MCF 10A (cell line): ENCODE data around the gene GATB. TPM values are rescaled to one million over a fixed set of nuclear protein-coding genes. Genes with fewer than 3 reads are reported as not detected.

Experiments
- BruUV-seq: library from RNA; stranded (reverse); fragments of 400-500 nt; replicated peaks from 2 replicates; lab custom pipeline; 2021; lab: Mats Ljungman, UMichigan
- CTCF ChIA-PET: fragments of 300-600 bp; sonication (Branson Sonifier 250); formaldehyde crosslinking; extraction: SDS; loops from one replicate; lab custom pipeline; 2021; ENCODE audit warnings: antibody characterized with exemption, inconsistent platforms; lab: Yijun Ruan, JAX
- POLR2A ChIA-PET: fragments of 300-600, 350-650 bp; sonication (Branson Sonifier 250); formaldehyde crosslinking; extraction: SDS; loops from one replicate; lab custom pipeline; 2020; ENCODE audit warnings: antibody characterized with exemption, inconsistent platforms; lab: Yijun Ruan, JAX
- DNase-seq: peaks from one replicate; pipeline ENCODE4 v3.0.0-alpha.2; 2018; ENCODE audit not compliant: unreplicated experiment
- H3K27ac Mint-ChIP-seq: one replicate; pipeline ENCODE4 v1.8.0; 2022; ENCODE audit warnings: mild to moderate bottlenecking, low read depth, mixed read lengths; ENCODE audit not compliant: unreplicated experiment
- H3K27me3 Mint-ChIP-seq: one replicate; pipeline ENCODE4 v1.8.0; 2022; ENCODE audit warnings: mixed read lengths; ENCODE audit not compliant: insufficient read depth, unreplicated experiment
- H3K36me3 Mint-ChIP-seq: one replicate; pipeline ENCODE4 v1.8.0; 2022; ENCODE audit warnings: mild to moderate bottlenecking, moderate library complexity, mixed read lengths; ENCODE audit not compliant: insufficient read depth, unreplicated experiment
- H3K4me1 Mint-ChIP-seq: one replicate; pipeline ENCODE4 v1.8.0; 2022; ENCODE audit warnings: mixed read lengths; ENCODE audit not compliant: insufficient read depth, unreplicated experiment
- H3K4me3 Mint-ChIP-seq: one replicate; pipeline ENCODE4 v1.8.0; 2022; ENCODE audit warnings: mild to moderate bottlenecking, moderate library complexity, mixed read lengths; ENCODE audit not compliant: unreplicated experiment
- H3K9me3 Mint-ChIP-seq: one replicate; pipeline ENCODE4 v1.8.0; 2022; ENCODE audit warnings: mixed read lengths; ENCODE audit not compliant: unreplicated experiment
- CTCF ChIP-seq: fragments of 200-600 bp; IDR thresholded peaks from one replicate; pipeline ENCODE4 v1.8.0; 2022; ENCODE audit warnings: antibody characterized with exemption, mild to moderate bottlenecking; ENCODE audit not compliant: unreplicated experiment
- intact Hi-C: fragments of 100-400 bp; cut with micrococcal nuclease; formaldehyde crosslinking; loops from 2 replicates; pipeline ENCODE4 v1.14.1; 2022
- total RNA-seq: library from RNA; stranded (reverse); gene quantifications from 2 replicates; pipeline ENCODE4 v1.2.3, GENCODE V29; 2022

GATB gene
- total RNA-seq, 1 experiment from 2014 or later, result 17.8 TPM

- intact Hi-C loops, result no loop called here
- Mint-ChIP-seq H3K9me3 (no peaks in the 10 kb centered on the region), H3K4me3 (no peak overlapping the region), H3K36me3 (peaks cover 7% of the 10 kb centered on the region), H3K27me3 (no peaks in the 10 kb centered on the region), H3K27ac (no peak overlapping the region), H3K4me1 (peaks cover 5% of the 10 kb centered on the region)
- no peak for TF ChIP-seq CTCF
- ChIA-PET POLR2A (interaction anchor here (1.1 to 1.2 kb wide), 2 partner anchors 301 to 510 kb away, joined by 3 to 4 read pairs; partner anchors contain the start of gene SH3D19), CTCF (interaction anchor here (0.6 to 1.4 kb wide), 2 partner anchors 14 to 27 kb away, joined by 3 to 4 read pairs; no protein-coding TSS in a partner anchor)
- DNase-seq, result no peak
- BruUV-seq, result no TSS peak
These were observed 134.1 kb downstream of the GATB start for GRCh38 chr4:151626751-151627150.

- Mint-ChIP-seq H3K4me1 (peaks cover 5% of the 10 kb centered on the region), H3K4me3 (no peak overlapping the region), H3K36me3 (peaks cover 7% of the 10 kb centered on the region), H3K9me3 (no peaks in the 10 kb centered on the region), H3K27me3 (no peaks in the 10 kb centered on the region), H3K27ac (no peak overlapping the region)
- BruUV-seq, result no TSS peak
- no peak for DNase-seq
- TF ChIP-seq CTCF, result no peak
- ChIA-PET POLR2A (interaction anchor here (1.1 to 1.2 kb wide), 2 partner anchors 301 to 509 kb away, joined by 3 to 4 read pairs; partner anchors contain the start of gene SH3D19), CTCF (interaction anchor here (0.6 to 1.4 kb wide), 3 partner anchors 14 to 264 kb away, joined by 3 to 4 read pairs (median 3); no protein-coding TSS in a partner anchor)
- intact Hi-C loops, result no loop called here
These were observed 134.6 kb downstream of the GATB start for GRCh38 chr4:151626228-151626627.

DNA sequence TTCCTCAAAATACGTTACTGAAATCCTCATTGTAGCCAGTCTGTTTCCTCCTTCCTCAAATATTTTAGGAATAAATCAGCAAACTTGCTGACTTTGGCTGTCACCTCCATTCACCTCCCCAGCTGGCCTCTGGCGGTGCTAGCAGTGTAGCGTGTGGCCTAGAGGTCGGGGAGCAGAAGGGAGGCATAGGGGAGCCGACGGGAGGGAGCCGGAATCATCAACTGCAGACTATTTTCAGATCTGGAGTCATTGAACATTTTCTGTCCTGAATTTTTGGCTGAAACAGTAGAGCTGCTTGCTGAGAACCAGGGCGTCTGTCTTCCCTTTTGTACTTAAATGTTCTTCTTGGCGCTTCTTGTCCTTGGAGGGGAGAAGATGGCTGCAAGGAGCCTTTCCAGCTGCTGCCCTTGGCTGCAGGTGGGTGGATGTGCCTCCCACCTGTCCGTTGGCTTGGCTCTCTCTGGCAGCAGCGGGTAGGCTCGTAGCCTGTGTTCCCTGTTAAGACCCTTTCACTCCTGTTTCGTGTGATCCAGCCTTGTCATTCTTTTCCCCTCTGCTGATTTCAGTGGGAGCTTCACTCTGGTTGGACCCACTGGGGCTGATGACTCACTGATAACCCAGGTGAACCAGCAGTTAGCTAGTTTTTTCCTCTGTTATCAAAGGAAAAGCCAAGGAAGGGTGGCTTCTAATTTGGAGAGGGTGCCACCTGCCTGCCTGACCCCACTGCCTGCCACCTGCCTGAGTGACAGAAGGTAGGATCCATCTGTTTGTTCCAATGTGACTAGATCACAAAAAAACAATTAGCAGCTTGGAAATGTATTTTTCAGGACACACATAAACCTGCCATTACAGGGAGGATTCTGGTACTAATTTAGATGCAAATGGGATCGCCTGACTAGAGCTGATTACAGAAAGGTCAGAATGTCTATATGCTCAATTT lies 135.9 kb downstream of the GATB start:
- no peak for DNase-seq
- H3K27me3 Mint-ChIP-seq, result no peaks in the 10 kb centered on the region
- POLR2A ChIA-PET, result interaction anchor here (0.7 kb wide), 2 partner anchors 490 to 731 kb away, joined by 3 read pairs; no protein-coding TSS in a partner anchor
- H3K4me3 Mint-ChIP-seq, result no peak overlapping the region
- no peak for TF ChIP-seq CTCF
- intact Hi-C loops, result no loop called here
- no peaks in the 10 kb centered on the region for H3K9me3 Mint-ChIP-seq
- H3K4me1 Mint-ChIP-seq, result peaks cover 5% of the 10 kb centered on the region
- BruUV-seq, result no TSS peak
- CTCF ChIA-PET, result interaction anchor here (0.6 kb wide), 1 partner anchor 761 kb away, joined by 4 read pairs; no protein-coding TSS in a partner anchor
- no peak overlapping the region for H3K27ac Mint-ChIP-seq
- peaks cover 7% of the 10 kb centered on the region for H3K36me3 Mint-ChIP-seq
